ENCODE data around the gene SEC14L1. TPM values are rescaled to one million over a fixed set of nuclear protein-coding genes. Genes with fewer than 3 reads are reported as not detected.

SEC14L1 gene
- total RNA-seq, 1 experiment from 2014 or later = 58.6 TPM

DNA sequence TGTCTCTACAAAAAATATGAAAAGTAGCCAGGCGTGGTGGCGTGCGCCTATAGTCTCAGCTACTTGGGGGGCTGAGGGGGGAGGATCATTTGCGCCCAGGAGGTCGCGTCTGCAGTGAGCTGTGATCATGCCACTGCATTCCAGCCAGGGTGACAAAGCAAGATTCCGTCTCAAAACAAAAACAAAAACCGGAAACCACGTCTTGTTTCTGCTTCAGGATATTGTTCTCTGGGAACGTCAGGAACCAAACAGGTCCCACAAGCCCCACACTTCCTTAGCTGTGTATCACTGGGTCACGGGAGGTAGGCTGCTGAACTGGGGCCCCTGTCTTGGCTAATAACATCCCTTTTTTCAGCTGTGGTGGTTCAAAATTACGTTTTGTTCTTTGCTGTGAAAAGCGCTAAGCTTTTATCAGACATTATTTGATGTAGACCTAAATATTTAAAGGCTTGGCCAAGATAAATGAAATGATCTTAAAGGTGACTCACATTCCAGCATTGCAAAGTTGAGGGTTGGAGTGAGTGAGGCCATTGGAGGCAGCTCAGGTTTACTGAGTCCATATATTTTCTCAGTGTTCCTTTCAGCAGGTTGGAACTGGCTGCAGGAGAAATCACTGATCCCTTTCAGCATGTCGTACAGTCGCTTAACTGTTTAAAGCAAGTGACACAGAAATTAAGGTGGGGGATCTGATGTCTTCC lies 16.4 kb upstream of the SEC14L1 start:
- Histone ChIP-seq H3K4me1 (ENCODE audit: insufficient read depth, low read length) (no peaks in the 10 kb centered on the region), H3K14ac (ENCODE audit: insufficient read depth, low read length) (no peak overlapping the region; the same call in 1 of the 2 replicates), H3K18ac (ENCODE audit: insufficient read length, low read depth, low read length) (no peak overlapping the region), H2BK5ac (ENCODE audit: insufficient read length, low read length) (no peak overlapping the region), H3K27ac (ENCODE audit: insufficient read length, low read depth, low read length) (no peak overlapping the region), H4K91ac (ENCODE audit: insufficient read length, low read depth, low read length) (no peak overlapping the region), H2BK20ac (ENCODE audit: low read depth, low read length, poor library complexity, severe bottlenecking) (no peak overlapping the region), H2AK5ac (ENCODE audit: insufficient read length, low read length) (no peak overlapping the region), H3K9me3 (ENCODE audit: control insufficient read depth, low read depth, low read length) (no peaks in the 10 kb centered on the region), H2BK120ac (ENCODE audit: low read depth, low read length, poor library complexity, severe bottlenecking) (no peak overlapping the region), H3K9ac (ENCODE audit: extremely low read depth, insufficient read length, low read length) (no peak overlapping the region), H4K5ac (ENCODE audit: insufficient read length, low read depth, low read length) (no peak overlapping the region), H3K23me2 (ENCODE audit: insufficient read length, low read depth, low read length, poor library complexity, severe bottlenecking) (no peaks in the 10 kb centered on the region), H3K56ac (ENCODE audit: insufficient read length, low read depth, low read length) (no peak overlapping the region), H4K8ac (replicated peaks; ENCODE audit: insufficient read length, low read depth, low read length) (no peak overlapping the region), H2BK12ac (ENCODE audit: insufficient read length, low read depth, low read length) (no peak overlapping the region), H3K79me1 (ENCODE audit: insufficient read depth, low read depth, low read length, poor library complexity, severe bottlenecking) (no peaks in the 10 kb centered on the region), H3K27me3 (ENCODE audit: insufficient read depth, low read length) (no peaks in the 10 kb centered on the region), H3T11ph (ENCODE audit: low read length) (no peak overlapping the region), H2BK15ac (ENCODE audit: low read depth, low read length) (no peak overlapping the region), H4K20me1 (ENCODE audit: control insufficient read depth, insufficient read depth, insufficient read length) (no peaks in the 10 kb centered on the region), H3K79me2 (ENCODE audit: insufficient read depth, low read length) (no peaks in the 10 kb centered on the region), H3K23ac (ENCODE audit: insufficient read length, low read depth, low read length) (no peak overlapping the region), H3K4ac (ENCODE audit: low read depth, low read length) (no peak overlapping the region), H2AFZ (ENCODE audit: low read length) (no peak overlapping the region), H3K4me2 (ENCODE audit: insufficient read depth, insufficient read length, low read length) (no peak overlapping the region)
- no peaks in the 10 kb centered on the region for H3K36me3 Mint-ChIP-seq (ENCODE audit: insufficient read depth in 1 of 3, low read depth in 3 of 3)
- H3K27me3 Mint-ChIP-seq (ENCODE audit: low read depth) = no peaks in the 10 kb centered on the region; the same call in 1 of the 2 replicates
- WGBS (ENCODE audit: extremely low coverage, insufficient read length, low lambda C conversion rate) = no CpG with 5 or more reads among the region's 15 CpGs
- no peak for DNase-seq
- no peak overlapping the region for H3K4me3 Mint-ChIP-seq
- no peak overlapping the region for H3K27ac Mint-ChIP-seq
- TF ChIP-seq, protein P1, sequence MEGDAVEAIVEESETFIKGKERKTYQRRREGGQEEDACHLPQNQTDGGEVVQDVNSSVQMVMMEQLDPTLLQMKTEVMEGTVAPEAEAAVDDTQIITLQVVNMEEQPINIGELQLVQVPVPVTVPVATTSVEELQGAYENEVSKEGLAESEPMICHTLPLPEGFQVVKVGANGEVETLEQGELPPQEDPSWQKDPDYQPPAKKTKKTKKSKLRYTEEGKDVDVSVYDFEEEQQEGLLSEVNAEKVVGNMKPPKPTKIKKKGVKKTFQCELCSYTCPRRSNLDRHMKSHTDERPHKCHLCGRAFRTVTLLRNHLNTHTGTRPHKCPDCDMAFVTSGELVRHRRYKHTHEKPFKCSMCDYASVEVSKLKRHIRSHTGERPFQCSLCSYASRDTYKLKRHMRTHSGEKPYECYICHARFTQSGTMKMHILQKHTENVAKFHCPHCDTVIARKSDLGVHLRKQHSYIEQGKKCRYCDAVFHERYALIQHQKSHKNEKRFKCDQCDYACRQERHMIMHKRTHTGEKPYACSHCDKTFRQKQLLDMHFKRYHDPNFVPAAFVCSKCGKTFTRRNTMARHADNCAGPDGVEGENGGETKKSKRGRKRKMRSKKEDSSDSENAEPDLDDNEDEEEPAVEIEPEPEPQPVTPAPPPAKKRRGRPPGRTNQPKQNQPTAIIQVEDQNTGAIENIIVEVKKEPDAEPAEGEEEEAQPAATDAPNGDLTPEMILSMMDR (conservative IDR thresholded peaks at IDR 0.05) = no peak
- no peaks in the 10 kb centered on the region; a peak in 1 of 4 replicates for H3K4me1 Mint-ChIP-seq
- no peaks in the 10 kb centered on the region for H3K9me3 Mint-ChIP-seq
